SJSA1 (cell line): ENCODE results near the gene FCER1A. TPM values are rescaled to one million over a fixed set of nuclear protein-coding genes. Genes with fewer than 3 reads are reported as not detected.

ENCODE experiments used
- DNase-seq, 2 experiments: peaks; one replicate each; pipeline ENCODE4 v3.0.0-alpha.2; 2015 to 2020; ENCODE audit warnings: low spot score in 2 of 2, low read depth in 1 of 2
- H3K27ac ChIP-seq: fragments of 250-450 bp; sonication (Bioruptor Pico); 2 replicates; pipeline ENCODE4 v1.5.1; 2020; ENCODE audit warnings: mild to moderate bottlenecking, moderate library complexity
- H3K27me3 ChIP-seq: fragments of 250-450 bp; sonication (Bioruptor Pico); replicated peaks from 2 replicates; pipeline ENCODE4 v1.5.1; 2020; ENCODE audit warnings: mild to moderate bottlenecking, moderate library complexity
- H3K36me3 ChIP-seq: fragments of 250-450 bp; sonication (Bioruptor Pico); 2 replicates; pipeline ENCODE4 v1.5.1; 2020; ENCODE audit warnings: mild to moderate bottlenecking
- H3K4me1 ChIP-seq: fragments of 250-450 bp; sonication (Bioruptor Pico); replicated peaks from 2 replicates; pipeline ENCODE4 v1.6.1; 2021; ENCODE audit warnings: mild to moderate bottlenecking
- H3K4me3 ChIP-seq: fragments of 250-450 bp; sonication (Bioruptor Pico); 2 replicates; pipeline ENCODE4 v1.5.1; 2020; ENCODE audit warnings: mild to moderate bottlenecking
- H3K9me3 ChIP-seq: fragments of 250-450 bp; sonication (Bioruptor Pico); replicated peaks from 2 replicates; pipeline ENCODE4 v1.5.1; 2020; ENCODE audit warnings: mild to moderate bottlenecking
- total RNA-seq: library from RNA; depleted of rRNA; stranded (reverse); fragments of >200 nt; shearing (Covaris generic); gene quantifications from 2 replicates; pipeline ENCODE4 v1.2.3, GENCODE V29; 2014; rRNA removed

The FCER1A gene
- total RNA-seq = not detected in 2 replicates

DNA sequence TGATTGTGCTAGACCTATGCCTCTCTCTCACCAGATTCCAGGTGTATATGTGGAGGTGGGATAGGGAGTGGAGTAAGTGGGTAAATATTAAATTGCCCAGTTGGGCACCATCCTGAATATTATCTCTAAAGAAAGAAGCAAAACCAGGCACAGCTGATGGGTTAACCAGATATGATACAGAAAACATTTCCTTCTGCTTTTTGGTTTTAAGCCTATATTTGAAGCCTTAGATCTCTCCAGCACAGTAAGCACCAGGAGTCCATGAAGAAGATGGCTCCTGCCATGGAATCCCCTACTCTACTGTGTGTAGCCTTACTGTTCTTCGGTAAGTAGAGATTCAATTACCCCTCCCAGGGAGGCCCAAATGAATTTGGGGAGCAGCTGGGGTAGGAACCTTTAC, at the start of gene FCER1A:
Gene FCER1A, plus strand, starts transcription at position 242 of the 400 bp plus-strand sequence. Its CDS starts 29 bp downstream, at position 271.
- no peak for DNase-seq
- Histone ChIP-seq H3K4me3 (no peak within 1 kb of the TSS), H3K27me3 (no peaks in the 10 kb centered on the region), H3K27ac (no peak within 1 kb of the TSS), H3K9me3 (no peaks in the 10 kb centered on the region), H3K4me1 (no peaks in the 10 kb centered on the region), H3K36me3 (no peaks in the 10 kb centered on the region)

DNA sequence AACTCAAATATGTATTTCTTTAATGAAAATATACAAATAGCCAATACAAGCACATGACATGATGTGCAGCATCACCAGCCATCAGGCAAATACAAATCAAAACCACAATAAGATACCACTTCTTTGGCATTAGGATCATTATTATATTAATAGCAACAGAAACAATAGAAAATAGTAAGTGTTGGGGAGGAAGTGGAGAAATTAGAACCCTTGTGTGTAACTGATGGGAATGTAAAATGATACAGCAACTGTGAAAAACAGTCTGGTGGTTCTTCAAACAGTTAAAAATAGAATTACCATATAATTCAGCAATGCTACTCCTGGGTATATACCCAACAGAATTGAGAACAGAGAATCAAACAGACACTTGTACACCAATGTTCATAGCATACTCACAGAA, 40.8 kb upstream of the FCER1A start:
- Histone ChIP-seq H3K4me1 (no peaks in the 10 kb centered on the region), H3K27me3 (no peaks in the 10 kb centered on the region), H3K27ac (no peak overlapping the region), H3K4me3 (no peak overlapping the region), H3K36me3 (no peaks in the 10 kb centered on the region), H3K9me3 (no peaks in the 10 kb centered on the region)
- no peak for DNase-seq

DNA sequence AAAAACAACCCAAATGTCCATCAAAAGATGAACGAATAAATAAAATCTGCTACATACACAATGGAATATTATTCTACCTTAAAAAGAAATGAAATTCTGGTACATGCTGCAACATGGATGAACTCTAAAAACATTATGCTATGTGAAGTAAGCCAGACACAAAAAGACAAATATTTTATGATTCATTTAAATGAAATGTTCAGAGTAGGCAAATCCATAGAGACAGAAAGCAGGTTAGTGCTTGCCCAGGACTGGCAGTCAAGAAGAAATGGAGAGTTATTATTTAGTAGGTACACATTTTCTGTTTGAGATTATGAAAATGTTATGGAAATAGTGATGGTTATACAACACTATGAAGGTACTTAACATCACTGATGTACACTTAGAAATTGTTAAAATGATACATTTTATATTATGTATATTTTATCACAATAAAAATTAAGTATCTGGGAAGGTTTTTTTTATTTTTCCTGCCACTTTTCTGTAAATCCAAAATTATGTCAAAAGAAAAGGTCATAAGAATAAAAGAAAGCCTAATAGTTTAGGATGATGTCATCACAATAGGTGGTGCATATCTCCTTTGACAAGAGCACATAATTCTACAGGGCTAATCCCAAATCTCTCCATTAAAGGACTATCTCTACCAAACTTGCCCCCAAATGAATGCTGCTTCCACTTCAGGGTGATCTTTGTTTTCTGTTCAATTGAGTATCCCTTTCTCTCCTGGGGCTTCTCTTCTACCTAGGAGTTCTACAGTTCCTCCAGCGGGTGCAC, 40.2 kb upstream of the FCER1A start:
- H3K4me1 ChIP-seq = no peaks in the 10 kb centered on the region
- no peaks in the 10 kb centered on the region for H3K9me3 ChIP-seq
- no peak for DNase-seq
- no peak overlapping the region for H3K27ac ChIP-seq
- no peaks in the 10 kb centered on the region for H3K27me3 ChIP-seq
- no peaks in the 10 kb centered on the region for H3K36me3 ChIP-seq
- H3K4me3 ChIP-seq = no peak overlapping the region

DNA sequence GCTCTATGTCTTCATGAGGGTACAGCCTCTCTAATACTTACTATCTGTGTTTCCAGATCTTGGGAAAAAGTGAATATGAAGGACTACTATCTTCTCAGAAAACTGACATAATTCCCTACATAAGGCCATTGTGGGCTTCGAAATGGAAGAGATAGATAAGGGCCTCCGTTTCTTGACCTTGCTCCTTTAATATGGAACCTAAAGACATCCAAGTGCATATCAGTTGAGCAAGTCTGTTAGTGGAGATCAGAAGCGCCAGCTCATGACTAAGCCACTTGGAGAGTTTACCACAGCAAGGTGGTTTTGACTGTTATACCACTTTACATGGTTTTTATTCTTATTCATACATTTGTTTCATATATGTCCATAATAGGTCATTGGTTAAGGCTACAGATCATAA, 35.3 kb upstream of the FCER1A start:
- Histone ChIP-seq H3K27me3 (no peaks in the 10 kb centered on the region), H3K36me3 (no peaks in the 10 kb centered on the region), H3K9me3 (no peaks in the 10 kb centered on the region), H3K4me3 (no peak overlapping the region), H3K27ac (no peak overlapping the region), H3K4me1 (no peaks in the 10 kb centered on the region)
- no peak for DNase-seq

DNA sequence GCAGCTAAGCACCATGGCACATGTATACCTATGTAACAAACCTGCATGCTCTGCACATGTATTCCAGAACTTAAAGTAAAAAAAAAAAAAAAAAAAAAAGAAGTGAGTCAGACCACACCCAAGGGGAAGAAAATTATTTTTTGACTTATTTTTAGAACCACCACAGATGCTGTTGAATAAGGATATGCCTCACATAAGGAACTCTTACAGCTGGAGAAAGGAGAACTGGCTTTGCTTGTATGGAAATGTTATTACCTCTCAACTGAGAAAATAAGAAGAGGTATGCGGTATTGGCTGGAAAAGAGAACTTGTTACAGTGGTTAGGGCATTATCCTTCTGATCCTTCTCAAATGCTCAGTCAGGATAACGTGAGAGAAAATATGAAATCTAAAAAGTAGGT, 27.5 kb upstream of the FCER1A start:
- Histone ChIP-seq H3K36me3 (no peaks in the 10 kb centered on the region), H3K4me3 (no peak overlapping the region), H3K27me3 (no peaks in the 10 kb centered on the region), H3K27ac (no peak overlapping the region), H3K4me1 (no peaks in the 10 kb centered on the region), H3K9me3 (no peaks in the 10 kb centered on the region)
- no peak for DNase-seq

DNA sequence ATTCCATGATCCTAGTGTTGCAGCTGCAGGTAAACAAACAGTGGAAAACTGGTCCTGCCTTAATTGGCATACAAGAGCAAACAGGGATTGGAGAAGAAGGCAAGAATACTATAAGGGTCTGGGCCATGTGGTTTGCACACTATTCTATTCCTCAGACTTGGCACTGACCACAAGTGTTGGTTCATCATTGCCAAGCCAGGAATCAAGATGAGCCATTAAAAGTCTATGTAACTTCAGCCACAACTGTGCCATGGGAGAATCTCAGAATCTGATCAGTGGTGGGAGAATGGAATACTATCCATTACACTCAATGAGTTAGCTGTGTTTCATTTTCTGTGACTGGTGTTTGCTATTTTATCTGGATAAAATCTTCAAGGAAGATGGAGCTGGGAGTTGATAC, 26.2 kb upstream of the FCER1A start:
- Histone ChIP-seq H3K4me1 (no peaks in the 10 kb centered on the region), H3K9me3 (no peaks in the 10 kb centered on the region), H3K27me3 (no peaks in the 10 kb centered on the region), H3K27ac (no peak overlapping the region), H3K4me3 (no peak overlapping the region), H3K36me3 (no peaks in the 10 kb centered on the region)
- DNase-seq = no peak

DNA sequence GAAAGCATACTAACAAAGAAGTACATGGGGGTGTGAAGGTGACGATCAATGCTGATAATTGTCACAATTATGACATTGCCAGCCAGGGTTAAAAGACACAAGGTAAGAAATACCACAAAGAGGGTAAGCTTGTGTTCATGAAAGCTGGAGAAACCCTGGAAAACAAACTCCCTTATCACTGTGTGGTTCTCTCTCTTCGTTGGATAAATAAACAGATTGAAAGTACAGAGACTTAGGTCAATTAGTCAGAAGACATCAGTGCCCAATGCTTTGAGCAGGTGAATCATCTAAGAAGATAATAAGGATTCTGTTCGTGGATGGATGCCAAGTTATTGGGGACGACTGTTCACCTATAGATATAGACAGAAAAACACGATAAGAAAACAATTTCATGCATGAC, 22.4 kb upstream of the FCER1A start:
- Histone ChIP-seq H3K27me3 (no peaks in the 10 kb centered on the region), H3K4me3 (no peak overlapping the region), H3K36me3 (no peaks in the 10 kb centered on the region), H3K4me1 (no peaks in the 10 kb centered on the region), H3K27ac (no peak overlapping the region), H3K9me3 (no peaks in the 10 kb centered on the region)
- no peak for DNase-seq

DNA sequence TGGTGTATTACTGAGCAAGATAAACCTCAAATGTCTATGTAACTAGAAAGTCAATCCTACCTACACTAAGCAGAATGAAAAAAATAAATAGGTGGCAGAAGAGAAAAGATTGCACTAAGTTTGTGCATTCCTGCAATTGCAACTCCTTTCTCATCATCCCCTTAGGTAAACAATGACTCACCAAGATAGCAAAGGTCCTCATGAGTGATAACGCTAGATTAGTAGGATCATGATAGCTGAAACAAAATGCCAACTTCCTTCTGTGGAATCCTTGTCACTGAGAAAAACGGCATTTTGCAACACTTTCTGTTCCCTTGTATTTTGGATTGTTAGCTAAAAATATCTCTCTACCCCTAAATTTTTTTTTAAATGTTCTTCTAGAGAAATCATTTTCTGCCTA, 20.0 kb upstream of the FCER1A start:
- H3K27me3 ChIP-seq = no peaks in the 10 kb centered on the region
- H3K9me3 ChIP-seq = no peaks in the 10 kb centered on the region
- no peaks in the 10 kb centered on the region for H3K36me3 ChIP-seq
- no peak overlapping the region for H3K27ac ChIP-seq
- no peaks in the 10 kb centered on the region for H3K4me1 ChIP-seq
- no peak for DNase-seq
- no peak overlapping the region for H3K4me3 ChIP-seq

DNA sequence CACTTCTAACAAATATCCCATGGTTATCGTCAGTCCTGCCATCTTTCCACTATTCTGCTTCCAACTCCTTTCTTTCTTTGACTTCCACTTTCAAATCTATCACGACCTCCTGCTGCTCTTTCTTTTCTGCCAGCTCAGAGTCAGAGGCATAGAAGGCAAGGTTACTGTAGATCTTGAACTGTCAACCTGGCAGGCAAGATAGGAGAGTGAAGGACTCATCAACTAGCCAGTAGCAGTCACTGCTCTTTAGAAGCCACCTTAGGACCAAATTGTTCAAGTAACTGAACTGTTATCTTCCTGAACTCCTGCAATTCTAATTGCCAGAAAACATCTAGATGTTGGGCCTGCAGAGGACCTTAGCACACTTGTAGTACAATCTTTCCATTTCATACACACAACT, 13.1 kb upstream of the FCER1A start:
- no peak overlapping the region for H3K4me3 ChIP-seq
- no peaks in the 10 kb centered on the region for H3K36me3 ChIP-seq
- no peak overlapping the region for H3K27ac ChIP-seq
- H3K9me3 ChIP-seq = no peaks in the 10 kb centered on the region
- DNase-seq = no peak
- H3K4me1 ChIP-seq = no peaks in the 10 kb centered on the region
- no peaks in the 10 kb centered on the region for H3K27me3 ChIP-seq

DNA sequence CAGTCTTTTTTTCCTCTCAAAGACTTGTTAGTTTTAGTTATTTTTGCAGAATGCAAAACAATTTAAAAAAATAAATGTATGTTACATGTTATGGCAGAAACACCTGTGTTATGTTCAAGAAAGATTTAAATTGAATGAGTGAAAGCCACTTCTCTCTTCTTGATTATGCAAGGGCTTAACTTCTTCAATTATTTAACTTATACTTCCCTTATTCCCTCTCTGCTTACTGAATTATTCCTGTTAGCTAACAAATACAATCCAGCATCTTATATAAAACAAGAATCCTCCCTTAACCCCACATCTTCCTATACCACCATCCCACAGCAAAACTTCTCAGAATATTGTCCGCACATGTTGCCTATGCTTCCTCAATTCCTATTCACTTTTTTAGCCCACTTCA, 10.7 kb upstream of the FCER1A start:
- H3K27me3 ChIP-seq = no peaks in the 10 kb centered on the region
- DNase-seq = no peak
- H3K4me1 ChIP-seq = no peaks in the 10 kb centered on the region
- no peak overlapping the region for H3K4me3 ChIP-seq
- H3K27ac ChIP-seq = no peak overlapping the region
- no peaks in the 10 kb centered on the region for H3K36me3 ChIP-seq
- no peaks in the 10 kb centered on the region for H3K9me3 ChIP-seq

DNA sequence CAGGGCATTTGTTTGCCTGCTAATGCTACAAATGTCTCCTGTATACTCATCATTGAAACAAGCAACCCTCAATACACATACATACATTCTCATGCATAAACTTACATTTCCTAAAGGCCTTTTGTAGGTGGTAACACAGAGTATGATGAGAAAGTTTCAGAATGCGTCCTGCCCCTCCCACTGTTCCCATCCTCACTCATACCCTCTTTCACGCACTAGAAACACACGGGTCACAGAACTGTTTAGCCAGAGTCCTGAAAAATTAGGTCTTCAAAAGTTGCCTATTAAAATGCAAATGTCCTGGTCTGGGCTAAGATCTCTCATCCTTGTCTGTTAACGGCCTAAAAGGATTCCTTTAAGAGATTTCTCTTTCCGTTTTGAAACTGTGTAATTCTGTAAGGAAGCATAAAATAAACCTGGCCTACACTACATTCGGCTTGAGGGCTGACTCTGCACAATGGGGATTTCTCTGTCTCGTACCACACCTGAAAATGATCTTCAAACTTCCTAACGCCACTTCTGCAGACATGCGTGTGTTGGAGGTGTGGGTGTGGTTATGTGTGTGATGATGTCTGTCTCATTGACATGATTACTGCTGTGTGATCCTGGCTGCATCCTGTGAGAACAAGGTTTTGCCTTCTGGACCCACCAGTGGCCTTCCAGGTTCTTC, 5.3 kb upstream of the FCER1A start:
- H3K36me3 ChIP-seq = no peaks in the 10 kb centered on the region
- H3K4me3 ChIP-seq = no peak overlapping the region
- no peak for DNase-seq
- H3K4me1 ChIP-seq = no peaks in the 10 kb centered on the region
- H3K27ac ChIP-seq = no peak overlapping the region
- no peaks in the 10 kb centered on the region for H3K27me3 ChIP-seq
- no peaks in the 10 kb centered on the region for H3K9me3 ChIP-seq

DNA sequence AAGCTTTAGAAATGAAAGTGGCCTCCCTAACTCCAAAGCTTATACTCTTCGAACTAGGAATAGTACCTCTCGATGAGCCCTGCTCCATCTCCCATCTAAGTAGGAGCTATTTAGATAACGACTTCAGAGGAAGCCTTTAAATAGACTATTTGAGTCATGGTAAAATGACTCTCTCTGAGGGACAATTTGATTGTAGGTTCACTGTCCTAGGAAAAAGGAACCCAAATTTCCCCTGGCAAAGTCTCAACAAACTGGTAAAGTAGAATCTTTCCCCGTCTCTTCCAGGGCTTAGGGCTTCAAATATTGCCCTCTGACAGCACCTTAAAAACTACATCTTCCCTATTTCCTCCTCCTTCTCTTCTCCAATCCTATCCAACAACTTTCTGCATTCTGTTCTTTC, 2.0 kb upstream of the FCER1A start:
- no peaks in the 10 kb centered on the region for H3K36me3 ChIP-seq
- no peak overlapping the region for H3K27ac ChIP-seq
- H3K4me3 ChIP-seq = no peak overlapping the region
- H3K9me3 ChIP-seq = no peaks in the 10 kb centered on the region
- no peak for DNase-seq
- no peaks in the 10 kb centered on the region for H3K27me3 ChIP-seq
- no peaks in the 10 kb centered on the region for H3K4me1 ChIP-seq

DNA sequence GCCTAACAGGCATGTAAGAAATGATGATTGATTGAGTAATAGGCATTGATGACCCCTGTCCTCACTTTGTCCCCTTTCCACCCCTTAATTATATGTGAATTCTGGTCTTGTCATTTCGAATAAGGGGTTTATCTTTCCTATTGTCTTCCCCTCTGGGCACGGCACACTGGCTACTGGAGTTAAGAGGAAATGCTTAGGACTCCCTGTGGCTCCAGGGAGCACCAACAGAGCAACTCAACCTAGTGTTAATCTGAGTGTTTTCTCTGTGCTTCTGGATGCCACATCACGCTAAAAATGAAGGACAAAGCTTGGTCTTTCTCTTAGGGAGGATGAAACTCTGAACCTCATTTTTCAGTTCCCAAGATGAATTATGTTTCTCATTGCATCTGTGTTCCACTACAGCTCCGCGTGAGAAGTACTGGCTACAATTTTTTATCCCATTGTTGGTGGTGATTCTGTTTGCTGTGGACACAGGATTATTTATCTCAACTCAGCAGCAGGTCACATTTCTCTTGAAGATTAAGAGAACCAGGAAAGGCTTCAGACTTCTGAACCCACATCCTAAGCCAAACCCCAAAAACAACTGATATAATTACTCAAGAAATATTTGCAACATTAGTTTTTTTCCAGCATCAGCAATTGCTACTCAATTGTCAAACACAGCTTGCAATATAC, 5.3 kb downstream of the FCER1A start:
- Histone ChIP-seq H3K36me3 (no peaks in the 10 kb centered on the region), H3K4me3 (no peak overlapping the region), H3K27me3 (no peaks in the 10 kb centered on the region), H3K4me1 (no peaks in the 10 kb centered on the region), H3K9me3 (no peaks in the 10 kb centered on the region), H3K27ac (no peak overlapping the region)
- no peak for DNase-seq

DNA sequence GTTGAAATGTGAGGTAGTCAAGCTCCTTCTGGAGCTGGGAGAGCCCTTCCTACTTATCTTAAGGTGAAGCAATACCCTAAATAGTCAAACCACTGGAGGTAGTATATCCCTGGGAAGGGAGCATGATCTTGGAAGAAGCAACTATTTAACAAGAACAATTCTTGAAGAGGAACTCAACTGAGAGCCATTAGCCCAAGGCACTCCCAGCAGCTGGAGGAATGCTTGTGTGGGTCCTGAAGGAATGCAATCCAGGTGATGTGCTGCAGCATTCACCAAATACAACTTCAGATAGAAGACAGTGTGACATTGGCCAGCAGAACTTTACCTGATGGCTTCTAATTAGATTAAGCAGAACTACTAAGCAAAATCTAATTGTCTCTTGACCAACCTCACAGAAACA, 9.5 kb downstream of the FCER1A start:
- H3K4me1 ChIP-seq = no peaks in the 10 kb centered on the region

More for the DNA sequence above, 9.5 kb downstream of the FCER1A start:
- no peak for DNase-seq
- H3K4me3 ChIP-seq = no peak overlapping the region
- H3K9me3 ChIP-seq = no peaks in the 10 kb centered on the region
- H3K27me3 ChIP-seq = no peaks in the 10 kb centered on the region
- no peaks in the 10 kb centered on the region for H3K36me3 ChIP-seq
- no peak overlapping the region for H3K27ac ChIP-seq
